Suprapubic skin (tissue), 4 donors: ENCODE data around the gene TBC1D22A.

Source experiments
- CTCF ChIP-seq, 2 donors: fragments of 200-600 bp in 1 of 2; fragments of 450-650 bp in 1 of 2; sonication (generic) in 1 of 2; IDR thresholded peaks; one replicate each; pipeline ENCODE4 v1.5.1; 2016 to 2019; ENCODE audit warnings: antibody characterized with exemption in 2 of 2, mild to moderate bottlenecking in 1 of 2, moderate library complexity in 1 of 2
- EP300 ChIP-seq: sonication (generic); formaldehyde crosslinking; IDR thresholded peaks from one replicate; pipeline ENCODE4 v1.6.1; 2017; ENCODE audit warnings: antibody characterized with exemption
- POLR2A ChIP-seq, 2 donors: fragments of 450-650 bp; IDR thresholded peaks; one replicate each; pipeline ENCODE4 v1.6.1; 2017; ENCODE audit warnings: antibody characterized with exemption in 2 of 2, mild to moderate bottlenecking in 2 of 2, moderate library complexity in 2 of 2
- POLR2AphosphoS5 ChIP-seq, 3 donors: sonication (generic); formaldehyde crosslinking; IDR thresholded peaks; one replicate each; pipeline ENCODE4 v1.6.1; 2017; ENCODE audit warnings: antibody characterized with exemption in 3 of 3

DNA sequence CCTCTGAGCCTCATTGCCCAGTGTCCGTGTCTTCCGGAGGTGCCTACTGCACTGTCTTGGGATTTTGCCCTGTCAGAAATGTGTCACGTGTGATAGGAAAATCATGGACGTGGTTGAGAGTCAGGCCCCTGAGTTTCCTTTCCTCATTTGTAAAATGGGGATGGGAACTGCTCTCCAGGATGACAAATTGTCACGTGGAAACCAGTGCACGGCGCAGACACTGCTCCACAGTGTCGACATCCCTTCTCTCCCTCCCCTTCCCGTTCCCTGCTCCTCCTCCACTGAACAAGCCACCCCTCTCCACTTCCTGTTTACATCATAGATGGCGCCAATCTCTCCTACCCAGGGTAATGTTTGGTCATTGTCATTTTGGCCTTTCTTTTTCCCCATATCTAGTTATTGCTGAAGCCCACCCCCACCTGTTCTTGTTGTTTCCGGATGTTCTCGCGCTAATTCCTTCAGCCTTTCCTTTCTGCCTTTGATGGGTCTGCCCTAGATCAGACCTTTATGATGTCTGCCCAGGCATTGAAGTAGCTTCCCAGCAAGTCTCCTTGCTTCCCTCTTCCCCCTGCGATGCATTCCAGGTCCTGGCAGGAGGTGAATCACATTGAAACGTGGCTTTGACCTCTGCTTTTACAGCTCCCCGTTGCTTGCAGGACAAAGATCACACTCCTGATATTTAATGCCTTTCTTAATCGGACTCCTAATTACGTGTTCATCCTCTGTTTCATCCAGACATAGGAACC is 91.8 kb downstream of the TBC1D22A start:
- TF ChIP-seq CTCF (IDR thresholded peaks at IDR 0.05) (no peak), EP300 (no peak), POLR2A (IDR thresholded peaks at IDR 0.05) (no peak), POLR2AphosphoS5 (IDR thresholded peaks at IDR 0.05) (no peak)
